GM21447 (cell line): ENCODE measurements around the gene ACBD6.

Experiments
- ATAC-seq: cut with Tn5 transposase; IDR thresholded peaks from one replicate; pipeline ENCODE4 v1.9.1; 2021; ENCODE audit not compliant: unreplicated experiment

ACBD6 gene

DNA sequence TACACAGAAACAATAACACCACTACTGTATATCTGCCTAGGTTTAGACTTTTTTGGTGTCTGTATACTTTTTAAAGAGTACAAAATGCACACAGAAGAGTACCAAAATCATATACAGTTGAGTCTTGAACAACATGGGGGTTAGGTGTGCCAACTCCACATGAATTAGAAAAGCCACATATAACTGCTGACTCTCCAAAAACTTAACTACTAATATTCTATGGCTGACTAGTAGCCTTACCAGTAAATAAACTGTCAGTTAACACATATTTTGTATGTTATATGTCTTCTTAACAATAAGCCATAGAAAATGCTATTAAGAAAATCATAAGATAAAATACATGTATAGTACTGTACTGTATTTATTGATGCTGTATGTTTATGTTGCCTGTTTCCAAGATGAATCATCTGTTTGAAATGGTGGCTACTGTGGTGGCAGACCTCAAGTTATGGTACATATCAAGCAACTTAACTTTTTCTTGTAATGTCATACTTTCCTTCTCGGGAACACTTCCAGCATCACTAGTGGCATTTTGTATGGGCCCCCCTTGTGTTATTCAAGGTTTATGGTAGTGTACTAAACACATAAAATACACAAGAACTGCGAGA, 201.1 kb downstream of the ACBD6 start:
- no peak for ATAC-seq

- no peak for ATAC-seq
Measured at GRCh38 chr1:180299479-180300221, 202.7 kb downstream of the ACBD6 start.

DNA sequence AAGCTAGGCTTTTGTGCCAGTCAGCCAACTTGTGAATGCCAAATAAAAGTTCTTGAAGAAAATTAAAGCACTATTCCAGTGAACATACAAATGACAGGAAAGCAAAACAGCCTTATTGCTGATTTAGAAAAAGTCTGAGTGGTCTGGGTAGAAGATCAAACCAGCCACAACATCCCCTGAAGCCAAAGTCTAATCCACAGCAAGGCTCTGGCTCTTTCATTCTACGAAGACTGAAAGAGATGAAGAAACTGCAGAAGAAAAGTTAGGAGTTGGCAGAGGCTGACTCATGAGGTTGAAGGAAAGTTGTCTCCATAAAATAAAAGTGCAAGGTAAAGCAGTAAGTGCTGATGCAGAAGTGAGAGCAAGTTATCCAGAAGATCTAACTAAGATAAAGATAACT, 206.4 kb downstream of the ACBD6 start:
- ATAC-seq = no peak

- ATAC-seq = no peak
Measured at GRCh38 chr1:180294711-180295110, 207.7 kb downstream of the ACBD6 start.

- no peak for ATAC-seq
Measured at GRCh38 chr1:180291004-180291403, 211.4 kb downstream of the ACBD6 start.

GRCh38 chr1:180290265-180291001, 211.9 kb downstream of the ACBD6 start:
- no peak for ATAC-seq

GRCh38 chr1:180288940-180289339, 213.4 kb downstream of the ACBD6 start:
- ATAC-seq = no peak

- ATAC-seq = no peak
Measured at GRCh38 chr1:180287988-180288705, 214.2 kb downstream of the ACBD6 start.

- no peak for ATAC-seq
Measured at GRCh38 chr1:180286417-180286816, 216.0 kb downstream of the ACBD6 start.

DNA sequence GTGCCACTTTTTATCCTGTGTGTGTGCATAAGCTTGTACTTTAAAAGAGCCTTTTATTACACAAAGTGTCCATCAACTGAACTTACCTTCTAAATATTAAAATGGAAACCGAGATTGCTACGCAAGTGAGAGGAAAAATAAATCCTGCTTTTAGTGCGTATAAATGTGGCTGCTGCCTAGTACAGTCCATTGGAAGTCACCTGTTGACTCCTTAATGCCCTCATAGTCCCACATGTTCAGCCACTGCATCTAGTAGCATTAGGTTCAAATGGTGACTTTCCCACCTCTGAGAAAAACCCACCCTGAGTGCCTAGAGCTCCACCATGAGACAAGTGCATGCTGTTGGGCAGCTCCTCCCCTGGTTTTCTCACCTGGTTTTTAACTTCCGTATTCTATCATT, 219.3 kb downstream of the ACBD6 start:
- ATAC-seq = no peak

- ATAC-seq = no peak
Measured at GRCh38 chr1:180282401-180283044, 219.9 kb downstream of the ACBD6 start.

- ATAC-seq = no peak
Measured at GRCh38 chr1:180281490-180281889, 220.9 kb downstream of the ACBD6 start.

DNA sequence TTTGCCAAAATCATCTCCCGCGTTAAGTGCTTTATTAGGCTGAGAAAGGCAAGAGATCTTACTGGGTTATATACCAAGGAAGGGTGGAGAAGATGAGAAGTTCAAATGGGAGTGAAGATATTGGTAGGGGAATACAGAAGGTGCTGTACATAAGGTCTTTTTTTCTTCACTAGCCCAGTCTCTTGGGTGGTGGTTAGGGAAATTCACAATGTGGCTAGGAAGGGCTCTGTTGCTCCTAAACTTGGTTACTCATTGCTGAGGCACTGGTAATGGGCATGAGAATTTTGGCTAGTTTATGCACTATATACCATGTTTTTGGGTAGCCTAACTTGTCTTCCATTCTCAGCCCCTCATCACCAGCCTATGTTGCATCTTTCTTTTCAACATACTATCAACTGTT, 221.8 kb downstream of the ACBD6 start:
- ATAC-seq = no peak

DNA sequence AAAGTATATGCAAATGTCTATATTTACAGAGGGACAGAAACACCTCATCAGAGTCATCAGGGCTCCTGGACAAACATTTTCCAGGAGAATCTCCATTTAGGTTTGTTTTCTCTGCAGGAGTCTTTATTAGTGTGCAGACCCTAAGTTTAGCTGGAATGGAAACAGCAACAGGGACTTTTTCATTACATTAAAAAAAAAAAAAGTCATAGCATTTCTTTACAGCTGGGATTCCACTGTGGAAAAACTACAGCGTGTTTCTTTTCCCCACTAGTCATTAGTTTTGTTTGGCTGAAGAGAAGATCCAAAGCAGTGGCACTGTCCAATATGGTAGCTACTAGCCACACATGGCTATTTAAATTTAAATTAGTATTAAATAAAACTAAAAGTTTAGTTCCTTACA, 222.7 kb downstream of the ACBD6 start:
- no peak for ATAC-seq

GRCh38 chr1:180278596-180279395, 223.6 kb downstream of the ACBD6 start:
- no peak for ATAC-seq

DNA sequence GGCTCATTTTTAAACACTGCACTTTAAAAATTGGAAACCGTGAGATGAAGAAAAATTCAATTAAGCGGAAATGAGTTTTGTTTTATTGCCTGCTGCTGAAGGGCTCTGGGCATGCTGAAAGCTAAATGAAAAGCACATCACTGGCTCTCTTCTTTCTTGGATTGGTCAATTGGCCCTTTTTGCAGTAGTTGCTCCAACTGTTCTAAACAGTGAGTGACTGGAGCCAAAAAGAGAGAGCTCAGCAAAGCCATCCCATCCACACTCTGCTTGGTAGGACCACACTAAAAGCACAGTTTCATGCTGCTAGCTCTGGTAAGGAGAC, 224.2 kb downstream of the ACBD6 start:
- ATAC-seq = no peak

DNA sequence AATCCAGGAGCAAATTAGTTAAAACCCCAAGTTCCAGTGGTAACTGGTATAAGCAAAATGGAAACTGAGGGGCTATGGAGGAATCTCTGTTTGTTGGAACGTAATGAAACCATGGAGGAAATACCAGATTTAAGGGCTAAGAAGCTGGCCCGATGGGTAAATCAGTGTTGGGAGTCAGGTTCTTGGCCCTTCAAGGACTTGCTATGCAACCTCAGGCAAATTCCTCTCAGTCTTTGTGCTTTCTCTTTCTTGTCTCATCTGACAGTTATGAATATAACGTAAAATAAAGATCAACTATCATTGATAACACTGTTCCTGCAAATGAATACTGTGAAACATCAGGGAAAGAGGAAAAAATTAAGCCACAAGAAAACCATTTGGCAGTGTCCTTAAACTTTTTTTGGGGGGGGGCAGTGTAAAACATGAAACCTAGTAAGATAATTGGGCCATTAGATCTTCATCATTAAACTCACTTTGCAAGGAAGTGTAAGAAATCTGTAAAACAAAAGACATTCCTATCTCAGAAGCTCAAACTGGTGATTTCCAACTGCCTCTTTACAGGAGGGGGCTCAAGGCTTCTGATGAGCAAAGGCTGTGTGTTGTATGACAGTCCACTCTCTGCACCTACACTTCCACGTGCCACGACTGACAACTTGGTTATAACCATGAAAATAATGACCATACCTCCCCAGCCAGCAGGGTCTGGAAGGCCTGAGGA, 224.7 kb downstream of the ACBD6 start:
- no peak for ATAC-seq

DNA sequence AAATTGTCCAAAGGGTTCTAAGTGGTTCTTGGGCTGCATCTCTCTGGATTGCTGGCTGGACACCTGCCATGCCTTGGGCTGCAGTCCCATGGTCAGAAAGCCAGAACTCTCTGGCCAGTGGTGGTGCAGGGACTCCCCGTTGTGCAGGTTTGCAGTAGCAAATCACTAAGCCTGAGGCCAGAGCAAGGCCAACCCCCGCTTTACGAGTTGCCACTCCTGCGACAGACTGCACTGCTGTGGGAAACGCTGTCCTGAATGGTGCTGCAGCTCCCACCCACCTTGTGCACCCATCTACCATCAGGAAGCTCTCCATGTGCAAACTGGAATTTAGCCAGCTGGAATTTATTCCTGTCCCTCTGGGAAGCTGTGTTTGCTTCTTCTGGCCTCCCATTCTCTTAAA, 226.7 kb downstream of the ACBD6 start:
- ATAC-seq = no peak

- no peak for ATAC-seq
Measured at GRCh38 chr1:180274221-180274620, 228.2 kb downstream of the ACBD6 start.

GRCh38 chr1:180273066-180273465, 229.3 kb downstream of the ACBD6 start:
- no peak for ATAC-seq
